Body of pancreas (tissue), 4 donors: ENCODE data around the gene ANAPC15.

ENCODE experiments used
- CTCF ChIP-seq, 7 experiments: fragments of 450-650 bp in 4 of 7; fragments of 200-600 bp in 3 of 7; sonication (generic) in 3 of 7; IDR thresholded peaks; one replicate each; pipeline ENCODE4 v1.5.1; 2016 to 2019; ENCODE audit warnings: antibody characterized with exemption in 7 of 7
- POLR2A ChIP-seq, 3 donors: fragments of 450-650 bp; IDR thresholded peaks; one replicate each; pipeline ENCODE4 v1.6.1; 2016; ENCODE audit warnings: antibody characterized with exemption in 3 of 3, mild to moderate bottlenecking in 2 of 3

- TF ChIP-seq CTCF (IDR thresholded peaks at IDR 0.05) (no peak), POLR2A (IDR thresholded peaks at IDR 0.05) (no peak)
Observed at GRCh38 chr11:72081821-72082453, 30.6 kb downstream of the ANAPC15 start.
